RPMI7951 (cell line): Measurements from ENCODE around the gene HM13. TPM values are rescaled to one million over a fixed set of nuclear protein-coding genes. Genes with fewer than 3 reads are reported as not detected.

ENCODE experiments used
- DNase-seq: peaks from one replicate; pipeline ENCODE4 v3.0.0-alpha.2; 2012; ENCODE audit warnings: low read depth
- total RNA-seq: library from RNA; depleted of rRNA; stranded (reverse); fragments of >200 nt; shearing (Covaris generic); gene quantifications from 2 replicates; pipeline ENCODE4 v1.2.3, GENCODE V29; 2014

The HM13 gene
- total RNA-seq, 1 experiment from 2014 or later: 176 TPM

DNA sequence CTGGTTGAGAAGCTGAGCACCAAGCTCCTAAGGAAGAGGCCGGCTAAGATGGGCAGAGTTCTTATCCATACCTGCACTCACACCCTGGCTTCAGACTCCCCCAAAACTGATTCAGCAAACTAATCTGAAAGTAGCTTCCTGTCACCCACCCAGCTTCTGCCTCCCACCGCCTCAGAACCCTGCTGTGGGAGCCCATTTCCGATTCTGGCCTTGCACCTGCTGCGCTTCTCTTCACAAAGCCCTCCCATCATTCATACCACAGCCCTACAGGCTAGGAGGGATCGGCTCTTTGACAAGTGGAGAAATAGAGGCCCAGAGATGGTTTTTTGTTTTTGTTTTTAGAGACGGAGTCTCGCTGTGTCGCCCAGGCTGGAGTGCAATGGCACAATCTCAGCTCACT lies 28.7 kb downstream of the HM13 start:
- DNase-seq: no peak

- peak; percentile 100 for DNase-seq
Observed at GRCh38 chr20:31543966-31544598, 29.8 kb downstream of the HM13 start.

- no peak for DNase-seq
Observed at GRCh38 chr20:31544600-31544999, 30.4 kb downstream of the HM13 start.

DNA sequence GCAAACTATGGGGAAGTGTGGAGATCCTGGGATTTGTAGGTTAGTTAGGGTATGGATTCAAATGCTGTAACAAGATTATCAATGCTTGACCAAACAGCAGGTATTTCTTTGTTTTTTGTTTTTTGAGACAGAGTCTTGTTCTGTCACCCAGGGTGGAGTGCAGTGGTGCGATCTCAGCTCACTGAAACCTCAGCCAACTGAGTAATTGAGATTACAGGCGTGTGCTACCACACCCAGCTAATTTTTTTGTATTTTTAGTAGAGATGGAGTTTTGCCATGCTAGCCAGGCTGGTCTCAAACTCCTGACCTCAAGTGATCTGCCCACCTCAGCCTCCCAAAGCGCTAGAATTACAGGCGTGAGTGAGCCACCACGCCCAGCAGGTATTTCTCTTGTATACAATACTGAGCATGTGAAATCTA lies 31.4 kb downstream of the HM13 start:
- DNase-seq: peak; percentile 57

- peak; percentile 85 for DNase-seq
Observed at GRCh38 chr20:31547017-31547675, 32.9 kb downstream of the HM13 start.

GRCh38 chr20:31547720-31548298 lies 33.6 kb downstream of the HM13 start:
- no peak for DNase-seq

DNA sequence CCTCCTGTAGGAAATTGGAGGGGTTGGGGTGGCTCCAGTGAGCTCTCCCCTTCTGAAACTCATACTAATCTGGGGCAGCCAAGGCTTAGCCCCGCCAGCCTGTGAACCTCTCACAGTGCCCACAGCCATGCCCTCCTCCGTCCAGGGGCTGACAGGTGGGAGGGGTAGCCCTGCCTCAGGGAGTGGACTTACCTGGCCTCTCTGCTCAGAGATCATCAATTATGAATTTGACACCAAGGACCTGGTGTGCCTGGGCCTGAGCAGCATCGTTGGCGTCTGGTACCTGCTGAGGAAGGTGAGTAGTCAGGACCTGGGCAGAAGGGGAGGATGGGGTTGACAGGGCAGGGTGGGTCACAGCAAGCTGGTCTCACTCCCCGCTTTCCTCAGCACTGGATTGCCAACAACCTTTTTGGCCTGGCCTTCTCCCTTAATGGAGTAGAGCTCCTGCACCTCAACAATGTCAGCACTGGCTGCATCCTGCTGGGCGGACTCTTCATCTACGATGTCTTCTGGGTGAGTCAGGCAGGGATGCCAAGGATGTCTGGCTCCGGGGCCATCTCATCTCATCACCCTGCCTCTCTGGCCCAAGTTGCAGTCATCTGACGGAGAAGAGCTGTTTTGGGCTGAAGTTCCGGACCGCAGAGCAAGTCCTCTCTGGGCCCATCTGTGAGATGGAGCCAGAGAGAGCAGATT lies 34.7 kb downstream of the HM13 start:
- DNase-seq: no peak

DNA sequence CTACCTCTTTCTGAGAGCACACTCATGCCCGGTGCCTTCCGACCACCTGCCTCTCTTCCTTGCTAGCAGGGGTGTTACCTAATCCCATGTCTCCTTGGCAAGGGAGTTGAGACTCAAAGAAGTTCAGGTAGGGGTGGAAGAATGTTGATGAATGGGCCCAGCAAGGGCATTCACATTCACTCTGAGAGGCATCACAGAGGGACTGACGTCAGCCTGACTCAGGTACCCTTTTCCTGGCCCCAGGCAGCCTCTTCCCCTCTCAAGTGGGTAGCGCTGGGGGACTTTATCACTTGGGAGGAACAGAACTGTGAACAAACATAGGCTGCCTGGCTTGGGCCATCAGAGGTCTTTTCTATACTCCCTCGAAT lies 35.3 kb downstream of the HM13 start:
- DNase-seq: no peak

DNA sequence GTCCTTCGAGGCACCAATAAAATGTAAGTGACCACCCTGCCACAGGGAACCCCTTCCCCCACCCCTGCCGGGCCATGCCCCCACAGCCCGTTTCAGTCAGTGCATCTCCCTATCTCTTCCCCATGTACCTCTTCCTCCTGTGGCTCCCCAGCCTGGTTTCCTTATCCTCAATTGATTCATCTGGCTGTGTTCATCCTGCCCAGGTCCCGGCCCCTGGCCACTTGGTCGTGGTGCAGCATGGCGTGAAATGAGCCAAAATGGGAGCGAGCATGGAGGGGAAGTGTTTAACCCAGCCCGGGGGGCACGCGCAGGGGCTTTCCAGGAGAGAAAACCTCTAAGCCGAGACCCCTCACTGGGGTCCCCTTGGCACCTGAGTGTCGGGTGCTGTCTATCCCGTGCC lies 35.9 kb downstream of the HM13 start:
- DNase-seq: no peak

DNA sequence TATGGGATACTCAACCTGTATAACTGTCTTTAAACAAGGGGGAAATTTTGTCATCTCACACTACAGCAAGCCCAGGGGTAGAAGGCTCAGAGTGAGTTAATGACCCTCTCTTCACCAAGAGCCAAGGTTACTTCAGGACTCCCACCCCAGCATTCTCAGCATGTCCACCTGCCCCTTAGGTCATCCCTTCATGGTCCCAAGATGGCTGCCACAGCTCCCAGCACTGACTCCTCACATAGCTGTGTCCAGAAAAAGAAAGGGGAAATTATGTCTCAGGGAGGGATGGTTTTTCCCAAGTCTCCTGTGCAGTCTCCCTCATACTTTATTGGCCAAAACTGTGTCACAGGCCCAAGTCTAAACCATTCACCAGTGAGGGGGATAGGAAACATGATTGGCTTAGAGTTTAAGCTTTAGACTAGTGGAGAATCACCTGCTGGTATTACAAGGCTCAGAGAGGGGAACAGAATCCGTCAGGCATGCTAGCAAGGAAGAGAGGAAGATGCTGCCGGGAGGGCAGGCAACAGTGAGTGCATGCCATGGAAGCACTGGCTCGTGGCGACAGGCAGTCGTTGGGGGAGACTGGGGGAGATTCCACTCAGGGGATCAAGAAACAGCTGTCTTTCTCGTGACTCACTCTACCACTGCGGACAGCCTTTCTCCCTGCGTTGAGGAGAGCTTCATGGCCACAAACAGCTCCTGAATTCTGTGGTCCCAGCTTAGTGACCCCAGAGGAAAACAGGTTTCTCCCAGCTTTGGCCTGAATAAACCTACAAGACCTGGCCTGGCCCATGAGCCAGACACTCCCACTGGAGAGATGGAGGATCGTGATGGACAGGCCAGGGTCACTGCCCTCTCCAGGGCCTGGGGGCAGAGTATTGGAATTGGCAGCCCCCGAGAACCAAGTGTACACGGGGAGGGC lies 37.2 kb downstream of the HM13 start:
- DNase-seq: peak; percentile 57

DNA sequence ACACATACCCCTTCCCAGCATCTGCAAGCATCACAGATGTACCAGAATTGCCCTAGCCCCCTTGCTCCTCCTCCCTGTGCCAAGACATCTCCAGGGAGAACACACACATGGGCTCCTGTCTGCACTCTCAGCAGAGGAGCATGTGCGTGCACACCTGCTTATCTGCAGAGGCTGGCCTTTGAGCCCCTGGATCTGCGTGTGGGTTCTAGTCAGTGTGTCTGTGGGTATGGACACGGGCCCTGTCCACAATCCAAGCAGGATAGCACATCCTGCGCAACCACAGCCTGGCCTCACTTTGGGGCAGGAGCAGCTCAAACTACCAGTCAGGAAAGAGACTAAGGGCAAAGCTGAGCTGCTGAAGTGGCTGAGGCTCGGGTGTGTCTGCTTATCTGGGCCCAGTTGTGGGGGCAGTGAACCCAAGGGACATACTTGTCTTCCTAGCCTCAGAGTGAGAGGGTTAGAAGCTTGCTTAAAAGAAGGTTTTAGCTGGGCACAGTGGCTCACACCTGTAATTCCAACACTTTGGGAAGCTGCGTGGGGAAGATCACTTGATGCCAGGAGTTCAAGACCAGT lies 41.0 kb downstream of the HM13 start:
- DNase-seq: no peak

- DNase-seq: peak; percentile 74
Observed at GRCh38 chr20:31559704-31560093, 45.5 kb downstream of the HM13 start.

DNA sequence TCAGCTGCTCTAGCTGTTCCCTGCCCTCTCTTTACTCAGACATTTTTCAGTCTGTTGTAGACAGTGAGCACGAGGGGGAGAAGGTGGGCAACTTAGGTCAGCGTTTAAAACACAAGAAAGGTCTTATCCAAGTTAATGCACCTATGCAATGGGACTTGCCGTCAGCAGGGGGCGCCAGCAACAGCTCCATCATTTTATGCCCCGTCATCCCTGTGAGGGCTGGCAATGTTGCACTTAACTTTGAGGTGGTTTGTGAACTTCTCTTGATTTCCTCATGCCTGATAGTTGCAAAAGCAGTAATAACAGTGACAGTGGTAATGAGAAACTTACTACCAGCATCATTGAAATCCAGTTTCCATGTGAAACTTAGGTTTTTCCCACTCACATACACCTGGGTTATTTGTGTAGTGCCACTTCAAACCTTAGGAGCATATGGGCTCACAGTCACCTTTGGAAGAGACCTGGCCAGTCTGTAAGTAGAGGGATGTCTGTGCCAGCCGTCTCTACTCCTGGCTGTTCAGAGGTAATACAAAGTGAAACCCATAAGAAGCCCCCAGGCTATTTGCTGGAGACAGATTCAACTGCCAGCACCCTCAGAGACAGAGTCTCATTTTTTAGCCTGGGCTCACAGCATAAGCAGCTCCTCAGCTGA lies 46.0 kb downstream of the HM13 start:
- peak; percentile 84 for DNase-seq

DNA sequence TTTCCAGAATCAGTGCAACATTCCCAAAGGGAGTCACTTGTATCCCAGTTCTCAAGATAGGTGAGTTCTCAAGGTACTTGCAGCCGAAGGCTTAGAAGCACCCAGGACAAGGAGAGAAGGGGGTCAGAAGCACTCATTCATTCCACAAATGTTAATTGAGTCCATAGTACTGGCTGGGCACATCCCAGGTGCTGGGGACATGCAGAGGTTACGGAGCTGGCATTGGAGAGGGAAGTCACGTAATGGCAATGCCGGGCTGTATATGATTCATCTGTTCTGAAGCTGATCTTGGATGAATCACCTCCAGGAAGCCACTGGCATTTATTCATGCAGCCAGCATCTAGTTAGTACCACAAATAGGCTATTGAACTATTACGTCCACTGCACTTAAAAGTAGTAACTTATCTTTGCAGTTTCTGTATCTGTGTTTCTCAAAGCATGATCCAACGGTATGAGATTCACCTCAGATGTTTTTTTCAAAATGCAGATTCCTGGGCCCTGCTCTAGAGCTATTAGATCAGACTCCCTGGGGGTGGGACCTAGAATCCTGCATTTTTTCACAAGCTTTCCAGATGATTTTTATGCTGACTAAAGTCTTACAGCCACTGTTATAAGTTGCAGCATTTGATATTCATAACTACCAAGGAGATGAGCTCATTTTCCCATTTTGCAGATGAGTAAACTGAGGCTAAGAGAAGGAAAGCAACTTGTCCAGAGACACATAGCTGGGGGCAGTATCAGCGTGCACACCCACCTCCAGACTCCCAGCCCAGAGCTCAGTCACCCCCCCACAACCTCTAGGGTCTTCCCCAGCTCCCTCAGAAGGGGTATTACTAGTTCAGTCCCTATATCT lies 46.7 kb downstream of the HM13 start:
- peak; percentile 99 for DNase-seq

GRCh38 chr20:31562241-31562640 lies 48.0 kb downstream of the HM13 start:
- no peak for DNase-seq

DNA sequence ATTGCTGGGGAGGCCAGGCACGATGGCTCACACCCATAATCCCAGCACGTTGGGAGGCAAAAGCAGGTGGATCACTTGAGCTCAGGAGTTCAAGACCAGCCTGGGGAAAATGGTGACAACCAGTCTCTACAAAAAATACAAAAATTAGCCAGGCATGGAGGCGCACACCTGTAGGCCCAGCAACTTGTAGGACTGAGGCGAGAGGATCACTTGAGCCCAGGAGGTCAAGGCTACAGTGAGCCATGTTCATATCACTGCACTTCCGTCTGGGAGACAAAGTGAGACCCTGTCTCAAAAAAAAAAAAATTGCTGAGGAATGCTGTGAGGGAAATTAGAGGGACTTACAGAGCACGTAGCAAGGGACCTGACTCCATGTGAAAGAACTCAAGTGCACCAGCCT lies 50.0 kb downstream of the HM13 start:
- DNase-seq: no peak

DNA sequence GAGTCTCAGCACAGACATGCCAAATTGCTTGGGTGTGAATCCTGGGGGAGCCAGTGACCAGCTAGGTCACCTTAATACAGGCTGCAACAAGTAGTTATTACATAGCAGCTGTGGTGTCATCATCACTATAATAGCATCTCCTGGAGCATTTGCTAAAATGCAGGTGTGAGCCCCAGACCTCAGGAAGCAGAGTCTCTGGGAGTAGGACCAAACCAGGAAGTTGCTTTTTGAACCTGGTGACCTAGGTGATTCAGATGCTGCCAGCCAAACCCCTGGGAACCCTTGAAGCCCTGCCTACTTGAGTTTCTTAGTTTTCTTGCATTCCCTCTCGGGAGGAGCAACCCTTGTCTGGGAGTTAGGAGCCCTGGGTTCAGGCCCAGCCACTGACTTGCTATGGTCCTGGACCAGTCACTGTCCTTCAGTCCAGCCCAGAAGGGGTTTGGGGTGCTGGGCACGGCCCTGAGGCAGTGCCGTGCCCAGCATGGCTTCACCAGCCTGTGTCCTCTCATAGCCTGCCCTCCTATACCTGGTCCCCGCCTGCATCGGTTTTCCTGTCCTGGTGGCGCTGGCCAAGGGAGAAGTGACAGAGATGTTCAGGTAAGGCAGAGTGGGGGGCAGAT lies 51.6 kb downstream of the HM13 start:
- no peak for DNase-seq

- no peak for DNase-seq
Observed at GRCh38 chr20:31566319-31566657, 52.0 kb downstream of the HM13 start.

GRCh38 chr20:31566658-31567379 lies 52.6 kb downstream of the HM13 start:
- DNase-seq: no peak
